KOPT-K1 (cell line): ENCODE results near the gene ANKRD37.
A peak's percentile ranks its signal among the peaks of the same experiment; 100 is the strongest.
"Not testable (repeated sequence)": the region's sequence is repeated elsewhere in the genome, so short reads cannot be mapped to it uniquely, and the experiment has no call there.

Source experiments
- H3K27ac ChIP-seq: fragments of 200-600 bp; sonication (generic); 2 replicates; pipeline ENCODE4 v1.5.1; 2016; ENCODE audit warnings: antibody characterized with exemption, mild to moderate bottlenecking, low read depth, low read length; ENCODE audit not compliant: poor library complexity, severe bottlenecking
- H3K36me3 ChIP-seq: fragments of 200-600 bp; sonication (generic); 2 replicates; pipeline ENCODE4 v1.5.1; 2017; ENCODE audit warnings: antibody characterized with exemption, mild to moderate bottlenecking, low read length, moderate library complexity; ENCODE audit not compliant: insufficient read depth
- H3K9me3 ChIP-seq: fragments of 200-600 bp; sonication (generic); 2 replicates; pipeline ENCODE4 v1.5.1; 2017; ENCODE audit warnings: antibody characterized with exemption, low read length, mild to moderate bottlenecking; ENCODE audit not compliant: insufficient read depth, poor library complexity, severe bottlenecking

ANKRD37 gene

GRCh38 chr4:185396724-185397385 lies at the start of gene ANKRD37:
Gene ANKRD37 (plus strand): TSS chr4:185396841. CDS start chr4:185396924, 83 bp downstream.
- Histone ChIP-seq H3K27ac (peak within 1 kb of the TSS; percentile 89), H3K36me3 (peaks cover 39% of the 10 kb centered on the region), H3K9me3 (no peaks in the 10 kb centered on the region)

GRCh38 chr4:185346975-185347601 lies 49.6 kb upstream of the ANKRD37 start:
- no peaks in the 10 kb centered on the region for H3K9me3 ChIP-seq
- no peak overlapping the region for H3K27ac ChIP-seq
- H3K36me3 ChIP-seq = peaks cover 29% of the 10 kb centered on the region; the same call in 1 of the 2 replicates

- H3K36me3 ChIP-seq = peaks cover 33% of the 10 kb centered on the region; the same call in 1 of the 2 replicates
- H3K9me3 ChIP-seq = no peaks in the 10 kb centered on the region
- no peak overlapping the region for H3K27ac ChIP-seq
Measured at GRCh38 chr4:185351691-185352090, 45.0 kb upstream of the ANKRD37 start.

DNA sequence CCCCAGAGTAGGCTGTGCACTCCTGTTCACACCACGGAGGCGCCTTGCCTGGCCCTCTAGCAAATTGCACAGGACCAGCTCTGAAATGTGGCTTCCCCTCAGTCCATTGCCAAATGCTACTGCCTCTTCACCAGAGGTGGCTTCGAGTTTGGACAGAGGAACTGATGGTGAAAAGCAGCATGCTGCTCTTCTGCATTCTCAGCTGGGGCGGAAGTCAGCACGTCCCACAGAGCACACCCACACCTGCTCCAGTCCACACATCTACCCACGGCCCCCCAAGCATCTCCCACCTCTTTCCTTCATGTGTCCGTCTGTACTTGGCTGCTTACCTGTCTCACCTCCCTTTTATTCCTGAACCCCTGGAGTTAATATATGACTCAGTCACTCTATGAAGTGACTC lies 44.4 kb upstream of the ANKRD37 start:
- Histone ChIP-seq H3K27ac (no peak overlapping the region), H3K36me3 (peaks cover 28% of the 10 kb centered on the region; the same call in 1 of the 2 replicates), H3K9me3 (no peaks in the 10 kb centered on the region)

- Histone ChIP-seq H3K9me3 (no peaks in the 10 kb centered on the region), H3K36me3 (peaks cover 28% of the 10 kb centered on the region; the same call in 1 of the 2 replicates), H3K27ac (no peak overlapping the region)
Measured at GRCh38 chr4:185352741-185353140, 43.9 kb upstream of the ANKRD37 start.

- Histone ChIP-seq H3K36me3 (peaks cover 4% of the 10 kb centered on the region; the same call in 1 of the 2 replicates), H3K27ac (no peak overlapping the region), H3K9me3 (no peaks in the 10 kb centered on the region)
Measured at GRCh38 chr4:185357211-185357610, 39.4 kb upstream of the ANKRD37 start.

GRCh38 chr4:185357733-185358440 lies 38.8 kb upstream of the ANKRD37 start:
- H3K27ac ChIP-seq = no peak overlapping the region
- no peaks in the 10 kb centered on the region for H3K9me3 ChIP-seq
- H3K36me3 ChIP-seq = peaks cover 4% of the 10 kb centered on the region; the same call in 1 of the 2 replicates

- Histone ChIP-seq H3K27ac (no peak overlapping the region), H3K9me3 (no peaks in the 10 kb centered on the region), H3K36me3 (peaks cover 4% of the 10 kb centered on the region; the same call in 1 of the 2 replicates)
Measured at GRCh38 chr4:185358514-185358913, 38.1 kb upstream of the ANKRD37 start.

DNA sequence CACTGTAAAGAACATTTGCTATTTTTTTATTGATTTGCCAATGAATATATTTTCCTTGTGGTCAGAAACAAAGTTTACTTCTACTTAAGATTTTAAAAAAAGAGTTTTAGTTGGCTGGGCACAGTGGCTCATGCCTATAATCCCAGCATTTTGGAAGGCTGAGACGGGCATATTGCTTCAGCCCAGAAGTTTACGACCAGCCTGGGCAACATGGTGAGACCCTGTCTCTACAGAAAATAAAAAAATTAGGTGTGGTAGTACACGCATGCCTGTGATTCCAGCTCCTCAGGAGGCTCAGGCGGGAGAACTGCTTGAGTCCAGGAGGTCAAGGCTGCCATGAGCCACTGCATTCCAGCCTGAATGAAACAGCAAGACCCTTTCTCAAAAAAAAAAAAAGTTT lies 37.7 kb upstream of the ANKRD37 start:
- H3K27ac ChIP-seq = no peak overlapping the region
- H3K9me3 ChIP-seq = no peaks in the 10 kb centered on the region
- peaks cover 4% of the 10 kb centered on the region; the same call in 1 of the 2 replicates for H3K36me3 ChIP-seq

DNA sequence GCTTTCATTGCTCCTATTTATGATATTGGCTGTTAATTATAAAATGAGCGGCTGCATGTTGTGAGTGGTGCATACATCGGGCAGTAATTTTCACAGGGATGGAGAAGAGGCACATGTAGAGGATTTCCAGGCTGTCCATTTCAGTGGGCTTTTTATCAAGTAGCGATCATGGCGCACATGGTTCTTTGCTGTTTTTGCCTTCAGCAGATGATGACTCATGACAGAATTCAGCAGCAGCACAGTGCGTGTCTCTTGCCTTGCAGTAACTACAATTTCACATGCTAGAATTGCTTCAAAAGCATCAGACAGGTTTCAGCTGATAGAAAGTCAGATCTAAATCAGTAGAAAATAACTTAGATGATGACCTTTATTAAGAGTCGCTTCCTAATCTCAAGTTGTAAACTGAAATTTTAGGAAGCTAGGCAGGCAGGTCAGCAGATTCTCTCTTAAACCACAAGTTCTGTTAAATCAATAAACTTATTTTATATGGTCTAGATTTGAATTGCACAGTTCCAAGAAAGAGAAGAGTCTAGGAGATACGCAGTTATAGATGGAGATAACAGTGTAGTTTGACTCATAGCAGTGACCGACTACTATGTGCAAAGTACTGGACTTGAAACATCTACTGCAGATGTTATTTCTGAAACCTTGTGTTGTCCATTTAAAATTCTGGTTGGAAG lies 36.7 kb upstream of the ANKRD37 start:
- Histone ChIP-seq H3K9me3 (no peaks in the 10 kb centered on the region), H3K27ac (no peak overlapping the region), H3K36me3 (no peaks in the 10 kb centered on the region)

DNA sequence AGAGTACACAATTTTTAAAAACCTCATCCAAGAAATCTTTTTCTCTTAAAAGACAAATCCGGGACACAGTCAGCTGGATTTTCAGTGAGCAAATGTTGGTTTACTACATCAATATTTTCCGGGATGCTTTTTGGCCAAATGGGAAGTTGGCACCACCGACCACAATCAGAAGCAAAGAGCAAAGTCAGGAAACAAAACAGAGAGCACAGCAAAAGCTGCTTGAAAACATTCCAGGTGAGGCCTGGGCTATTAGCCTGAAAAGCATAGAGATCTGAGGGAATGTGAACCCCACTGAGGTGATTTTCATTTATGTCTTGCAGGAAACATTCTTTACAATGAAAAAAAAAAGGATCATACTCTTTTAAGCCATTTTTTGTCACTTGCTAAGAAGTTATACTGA lies 34.8 kb upstream of the ANKRD37 start:
- Histone ChIP-seq H3K9me3 (no peaks in the 10 kb centered on the region), H3K36me3 (no peaks in the 10 kb centered on the region), H3K27ac (no peak overlapping the region)

DNA sequence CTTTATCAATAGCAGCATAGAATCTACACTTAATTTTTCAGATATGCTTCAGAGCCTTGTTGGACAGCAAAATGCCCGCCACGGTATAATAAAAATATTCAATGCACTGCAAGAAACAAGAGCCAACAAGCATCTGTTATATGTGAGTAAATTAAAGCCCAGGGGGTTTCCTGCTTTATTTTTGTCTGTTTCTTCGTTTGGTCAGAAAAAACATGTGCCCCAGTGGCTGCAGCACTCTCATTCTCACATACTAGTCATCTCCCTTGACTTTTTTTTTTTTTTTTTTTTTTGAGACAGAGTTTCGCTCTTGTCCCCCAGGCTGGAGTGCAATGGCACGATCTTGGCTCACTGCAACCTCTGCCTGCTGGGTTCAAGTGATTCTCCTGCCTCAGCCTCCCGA lies 34.1 kb upstream of the ANKRD37 start:
- not testable (repeated sequence) for H3K27ac ChIP-seq, H3K9me3 ChIP-seq, H3K36me3 ChIP-seq

DNA sequence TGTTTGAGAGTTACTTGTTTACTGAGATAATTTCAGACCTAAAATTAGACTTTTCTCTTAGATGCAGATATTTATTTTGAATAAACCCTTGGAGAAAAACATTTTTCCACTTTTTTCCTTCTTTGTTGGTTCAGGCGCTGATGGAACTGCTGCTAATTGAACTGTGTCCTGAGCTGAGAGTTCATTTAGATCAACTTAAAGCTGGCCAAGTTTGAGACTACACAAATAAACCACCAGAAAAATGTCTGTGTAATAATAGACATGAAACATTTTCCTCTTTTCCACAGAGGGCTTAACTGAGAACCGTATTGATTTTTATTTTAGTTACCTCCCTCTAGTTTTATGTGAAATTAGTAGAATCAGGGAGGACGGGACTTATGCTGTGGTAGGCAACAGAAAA lies 33.4 kb upstream of the ANKRD37 start:
- Histone ChIP-seq H3K27ac (no peak overlapping the region), H3K36me3 (no peaks in the 10 kb centered on the region), H3K9me3 (no peaks in the 10 kb centered on the region)

DNA sequence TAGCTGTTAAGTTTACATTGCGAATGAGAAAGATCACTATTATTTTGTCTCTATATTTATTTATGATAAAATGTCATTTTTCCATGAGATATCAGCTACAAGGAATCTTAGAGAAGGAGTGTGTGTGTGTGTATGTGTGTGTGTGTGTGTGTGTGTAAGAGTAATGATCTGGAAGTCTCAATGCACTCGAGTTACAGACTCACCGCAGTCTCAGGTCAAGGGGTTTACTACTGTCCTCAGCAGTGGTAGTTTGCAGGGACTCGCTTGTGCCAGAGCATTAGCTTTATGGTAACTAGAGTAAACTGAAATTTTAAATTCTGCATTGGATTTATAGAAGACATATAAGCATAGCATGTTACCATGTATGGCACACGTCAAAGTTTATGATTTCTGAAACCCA lies 31.8 kb upstream of the ANKRD37 start:
- Histone ChIP-seq H3K27ac (no peak overlapping the region), H3K36me3 (no peaks in the 10 kb centered on the region), H3K9me3 (no peaks in the 10 kb centered on the region)

- no peaks in the 10 kb centered on the region for H3K9me3 ChIP-seq
- H3K27ac ChIP-seq = no peak overlapping the region
- peaks cover 4% of the 10 kb centered on the region; the same call in 1 of the 2 replicates for H3K36me3 ChIP-seq
Measured at GRCh38 chr4:185369731-185370130, 26.9 kb upstream of the ANKRD37 start.
